ENCODE data around the gene DPM2.
A peak's percentile ranks its signal among the peaks of the same experiment; 100 is the strongest.

The DPM2 gene

GRCh38 chr9:127972236-127972871 is 34.7 kb upstream of the DPM2 start:
- no peak for DNase-seq

GRCh38 chr9:127971357-127972235 is 33.9 kb upstream of the DPM2 start:
- peak; percentile 11 for DNase-seq

GRCh38 chr9:127970401-127971313 is 33.0 kb upstream of the DPM2 start:
- peak; percentile 95 for DNase-seq

GRCh38 chr9:127968700-127969383 is 31.2 kb upstream of the DPM2 start:
- DNase-seq = no peak

- DNase-seq = no peak
Measured at GRCh38 chr9:127968042-127968441, 30.4 kb upstream of the DPM2 start.

- DNase-seq = no peak
Measured at GRCh38 chr9:127967151-127967809, 29.6 kb upstream of the DPM2 start.

- DNase-seq = no peak
Measured at GRCh38 chr9:127966416-127967150, 28.9 kb upstream of the DPM2 start.

- DNase-seq = no peak
Measured at GRCh38 chr9:127965953-127966352, 28.3 kb upstream of the DPM2 start.

- DNase-seq = no peak
Measured at GRCh38 chr9:127963359-127964064, 25.9 kb upstream of the DPM2 start.

GRCh38 chr9:127963041-127963358 is 25.3 kb upstream of the DPM2 start:
- DNase-seq = no peak

GRCh38 chr9:127962278-127962677 is 24.6 kb upstream of the DPM2 start:
- DNase-seq = no peak

- no peak for DNase-seq
Measured at GRCh38 chr9:127961613-127962155, 24.0 kb upstream of the DPM2 start.

- no peak for DNase-seq
Measured at GRCh38 chr9:127961155-127961490, 23.5 kb upstream of the DPM2 start.

- no peak for DNase-seq
Measured at GRCh38 chr9:127960410-127961154, 22.9 kb upstream of the DPM2 start.

- DNase-seq = no peak
Measured at GRCh38 chr9:127959841-127960409, 22.3 kb upstream of the DPM2 start.

GRCh38 chr9:127959398-127959797 is 21.7 kb upstream of the DPM2 start:
- no peak for DNase-seq

GRCh38 chr9:127958728-127959127 is 21.1 kb upstream of the DPM2 start:
- DNase-seq = no peak

GRCh38 chr9:127955294-127956015 is 17.8 kb upstream of the DPM2 start:
- DNase-seq = peak; percentile 92

- no peak for DNase-seq
Measured at GRCh38 chr9:127954831-127955293, 17.2 kb upstream of the DPM2 start.
